Neural cell (in vitro differentiated cells): ENCODE measurements around the gene MYO7B. TPM values are rescaled to one million over a fixed set of nuclear protein-coding genes. Genes with fewer than 3 reads are reported as not detected.

ENCODE experiments used
- H2AFZ ChIP-seq: fragments of 200-600, 300-800 bp; sonication (generic), shearing (Covaris generic); 2 replicates; pipeline ENCODE4 v1.6.0; 2014; ENCODE audit warnings: low read depth, mild to moderate bottlenecking, antibody characterized with exemption, low read length, moderate library complexity
- H3F3A ChIP-seq: fragments of 200-600 bp; shearing (Covaris generic); 2 replicates; pipeline ENCODE4 v1.6.1; 2016; ENCODE audit warnings: mild to moderate bottlenecking, moderate library complexity, mixed read lengths, antibody characterized with exemption, low read length; ENCODE audit not compliant: insufficient read depth, poor library complexity, severe bottlenecking
- H3K27ac ChIP-seq: fragments of 200-600, 300-800 bp; sonication (generic), shearing (Covaris generic); 2 replicates; pipeline ENCODE4 v1.5.1; 2014; ENCODE audit warnings: mild to moderate bottlenecking, low read length, moderate library complexity
- H3K27me3 ChIP-seq: fragments of 300-800, 200-600 bp; sonication (generic), shearing (Covaris generic); 2 replicates; pipeline ENCODE4 v1.6.0; 2014; ENCODE audit warnings: mild to moderate bottlenecking, low read depth, low read length, moderate library complexity; ENCODE audit not compliant: insufficient read depth
- H3K36me3 ChIP-seq: fragments of 300-800, 200-600 bp; sonication (generic), shearing (Covaris generic); 2 replicates; pipeline ENCODE4 v1.5.1; 2014; ENCODE audit warnings: mild to moderate bottlenecking, antibody characterized with exemption, low read length, moderate library complexity; ENCODE audit not compliant: insufficient read depth
- H3K4me2 ChIP-seq: fragments of 300-800, 200-600 bp; sonication (generic), shearing (Covaris generic); 2 replicates; pipeline ENCODE4 v1.6.0; 2014; ENCODE audit warnings: mild to moderate bottlenecking, low read length
- H3K4me3 ChIP-seq: fragments of 300-800, 200-600 bp; sonication (generic), shearing (Covaris generic); 2 replicates; pipeline ENCODE4 v1.5.1; 2014; ENCODE audit warnings: mild to moderate bottlenecking, low read length, moderate library complexity
- H3K79me2 ChIP-seq: fragments of 200-600 bp; shearing (Covaris generic); replicated peaks from 2 replicates; pipeline ENCODE4 v1.6.0; 2014; ENCODE audit warnings: mild to moderate bottlenecking, low read length, moderate library complexity; ENCODE audit not compliant: insufficient read depth
- H3K9ac ChIP-seq: fragments of 300-800, 200-600 bp; sonication (generic), shearing (Covaris generic); 2 replicates; pipeline ENCODE4 v1.6.1; 2016; ENCODE audit warnings: mild to moderate bottlenecking, low read length, mixed read lengths
- H3K9me2 ChIP-seq: fragments of 200-600 bp; shearing (Covaris generic); 2 replicates; pipeline ENCODE4 v1.6.1; 2016; ENCODE audit warnings: mild to moderate bottlenecking, low read length, mixed read lengths; ENCODE audit not compliant: insufficient read depth
- H3K9me3 ChIP-seq: fragments of 200-600, 300-800 bp; sonication (generic), shearing (Covaris generic); 2 replicates; pipeline ENCODE4 v1.6.1; 2016; ENCODE audit warnings: mild to moderate bottlenecking, mixed run types, low read length, moderate library complexity, mixed read lengths
- H4K20me1 ChIP-seq: fragments of 200-600 bp; shearing (Covaris generic); 2 replicates; pipeline ENCODE4 v1.6.1; 2016; ENCODE audit warnings: mild to moderate bottlenecking, mixed run types; ENCODE audit not compliant: insufficient read depth
- CTCF ChIP-seq: fragments of 450-650 bp; IDR thresholded peaks from 2 replicates; pipeline ENCODE4 v1.5.1; 2014; ENCODE audit warnings: antibody characterized with exemption, mild to moderate bottlenecking, moderate library complexity; ENCODE audit not compliant: poor library complexity, severe bottlenecking
- EP300 ChIP-seq: fragments of 450-650 bp; conservative IDR thresholded peaks from 2 replicates; pipeline ENCODE4 v1.6.1; 2014; ENCODE audit warnings: antibody characterized with exemption, mild to moderate bottlenecking, moderate library complexity; ENCODE audit not compliant: poor library complexity, severe bottlenecking
- EZH2 ChIP-seq: fragments of 200-600, 300-800 bp; shearing (Covaris generic), sonication (generic); IDR thresholded peaks from 2 replicates; pipeline ENCODE4 v1.6.1; 2014; ENCODE audit warnings: antibody characterized with exemption, low read length, borderline replicate concordance, mild to moderate bottlenecking; ENCODE audit not compliant: insufficient read depth, poor library complexity, severe bottlenecking
- MXI1 ChIP-seq: fragments of 450-650 bp; conservative IDR thresholded peaks from 2 replicates; pipeline ENCODE4 v1.6.1; 2014; ENCODE audit warnings: antibody characterized with exemption, mild to moderate bottlenecking; ENCODE audit not compliant: poor library complexity, severe bottlenecking
- POLR2AphosphoS5 ChIP-seq: IDR thresholded peaks from 2 replicates; pipeline ENCODE4 v1.6.1; 2012
- RAD21 ChIP-seq: fragments of 450-650 bp; conservative IDR thresholded peaks from 2 replicates; pipeline ENCODE4 v1.6.1; 2014; ENCODE audit warnings: antibody characterized with exemption, mild to moderate bottlenecking, moderate library complexity
- REST ChIP-seq: IDR thresholded peaks from 2 replicates; pipeline ENCODE4 v1.6.1; 2012; ENCODE audit warnings: borderline replicate concordance
- SMC3 ChIP-seq: fragments of 450-650 bp; conservative IDR thresholded peaks from 2 replicates; pipeline ENCODE4 v1.6.1; 2014; ENCODE audit warnings: antibody characterized with exemption, mild to moderate bottlenecking, moderate library complexity; ENCODE audit not compliant: poor library complexity
- TAF1 ChIP-seq: IDR thresholded peaks from 2 replicates; pipeline ENCODE4 v1.6.1; 2012; ENCODE audit warnings: low read depth
- polyA plus RNA-seq: library from polyadenylated mRNA; depleted of rRNA; stranded (reverse); fragments of >200 nt; gene quantifications from 2 replicates; pipeline ENCODE4 v1.2.3, GENCODE V29; 2014

Gene MYO7B
- polyA plus RNA-seq, 1 donor from 2014 or later: 0.16 TPM

- no peaks in the 10 kb centered on the region for H3K9me2 ChIP-seq
- no peak overlapping the region for H3K27ac ChIP-seq
- no peaks in the 10 kb centered on the region for H3F3A ChIP-seq
- TF ChIP-seq TAF1 (no peak), MXI1 (no peak), RAD21 (no peak), REST (no peak), SMC3 (no peak), POLR2AphosphoS5 (no peak), EP300 (no peak), CTCF (no peak), EZH2 (no peak)
- no peak overlapping the region for H3K4me2 ChIP-seq
- peaks cover 22% of the 10 kb centered on the region for H3K27me3 ChIP-seq
- no peak overlapping the region for H3K9ac ChIP-seq
- no peaks in the 10 kb centered on the region for H3K79me2 ChIP-seq
- H2AFZ ChIP-seq: no peak overlapping the region
- H4K20me1 ChIP-seq: no peaks in the 10 kb centered on the region
- H3K9me3 ChIP-seq: no peaks in the 10 kb centered on the region
- H3K4me3 ChIP-seq: no peak overlapping the region
- H3K36me3 ChIP-seq: no peaks in the 10 kb centered on the region
Observed at GRCh38 chr2:127660291-127660578, 124.8 kb downstream of the MYO7B start.

GRCh38 chr2:127661072-127661649 is 125.7 kb downstream of the MYO7B start:
- Histone ChIP-seq H2AFZ (no peak overlapping the region), H3K4me2 (no peak overlapping the region), H3F3A (no peaks in the 10 kb centered on the region), H4K20me1 (no peaks in the 10 kb centered on the region), H3K36me3 (no peaks in the 10 kb centered on the region), H3K9me2 (no peaks in the 10 kb centered on the region), H3K27ac (no peak overlapping the region), H3K27me3 (peaks cover 26% of the 10 kb centered on the region), H3K79me2 (no peaks in the 10 kb centered on the region), H3K4me3 (no peak overlapping the region), H3K9ac (no peak overlapping the region), H3K9me3 (no peaks in the 10 kb centered on the region)
- TF ChIP-seq REST (no peak), POLR2AphosphoS5 (no peak), MXI1 (no peak), EP300 (no peak), CTCF (no peak), EZH2 (no peak), TAF1 (no peak), SMC3 (no peak), RAD21 (no peak)
